ENCODE results near the gene ATP13A3. TPM values are rescaled to one million over a fixed set of nuclear protein-coding genes. Genes with fewer than 3 reads are reported as not detected.

ATP13A3 gene
- total RNA-seq, 1 donor from 2014 or later = 88.6 TPM

- DNase-seq (ENCODE audit: low read depth in 2 of 2) = no peak
These were observed 112.9 kb downstream of the ATP13A3 start for GRCh38 chr3:194373899-194374298.

GRCh38 chr3:194373028-194373427, 113.8 kb downstream of the ATP13A3 start:
- DNase-seq (ENCODE audit: low read depth in 2 of 2) = no peak

DNA sequence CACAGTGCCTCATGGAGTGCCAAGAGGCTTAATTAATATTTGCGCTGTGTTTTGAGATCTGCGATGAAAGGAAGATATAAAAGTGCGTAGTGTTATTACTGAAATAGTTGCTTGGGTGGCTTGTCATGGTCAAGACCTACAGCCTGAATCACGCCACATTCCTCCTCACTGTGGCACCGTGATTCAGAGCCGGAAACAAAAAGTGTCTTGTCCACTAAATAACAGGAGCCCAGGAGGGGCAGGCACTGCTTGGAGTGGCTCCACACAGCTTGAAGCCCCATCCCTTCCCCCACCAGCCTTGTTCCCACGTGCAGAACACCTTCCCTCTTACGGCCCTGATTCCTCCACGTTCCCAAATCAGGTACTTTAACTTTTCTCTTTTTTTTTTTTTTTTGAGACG, 116.0 kb downstream of the ATP13A3 start:
- no peak for DNase-seq (ENCODE audit: low read depth in 2 of 2)

DNA sequence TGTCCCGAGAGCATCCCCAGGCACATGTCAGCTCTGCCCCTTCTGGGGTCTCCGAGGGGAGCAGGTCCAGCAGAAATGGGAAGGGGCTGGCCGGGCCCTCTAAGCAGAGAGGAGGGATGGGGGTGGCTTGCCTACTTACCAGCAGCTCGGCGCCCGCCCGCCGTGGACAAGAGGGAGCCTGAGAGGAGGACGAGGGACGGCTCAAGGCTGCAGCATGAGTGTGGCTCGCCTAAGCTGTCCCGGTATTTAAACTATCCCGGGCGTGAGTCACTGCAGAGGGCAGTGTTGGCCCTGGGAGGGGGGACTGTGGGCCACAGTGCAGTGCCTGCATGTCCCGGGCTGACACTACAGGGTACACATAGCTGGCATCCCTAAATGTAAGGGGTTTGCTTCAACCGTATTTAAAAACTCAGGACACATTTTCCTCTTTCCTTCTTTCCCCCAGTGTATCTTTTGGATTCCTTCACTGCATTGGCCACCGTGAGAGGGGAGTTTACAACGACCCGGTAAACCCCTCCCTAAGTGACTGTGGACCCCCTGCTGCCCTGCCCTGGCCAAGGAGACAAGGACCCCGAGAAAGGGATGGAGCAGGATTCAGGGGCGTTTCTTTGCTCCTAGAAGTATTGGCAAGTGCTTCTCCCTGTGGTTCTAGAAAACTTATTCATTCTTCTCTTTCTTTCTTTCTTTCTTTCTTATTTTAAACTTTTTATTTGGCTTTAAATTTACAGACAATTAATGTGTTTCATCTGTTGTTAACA, 117.1 kb downstream of the ATP13A3 start, which contains the start of gene LRRC15:
TSS of gene LRRC15 (minus strand) at position 222 of the 758 bp plus-strand sequence. CDS start 8,700 bp downstream, outside the sequence.
- peak in 1 of 2 donors; percentile 41 for DNase-seq (ENCODE audit: low read depth in 2 of 2)

- no peak for DNase-seq (ENCODE audit: low read depth in 2 of 2)
These were observed 117.9 kb downstream of the ATP13A3 start for GRCh38 chr3:194368918-194369317.

GRCh38 chr3:194367992-194368841, 118.6 kb downstream of the ATP13A3 start:
- DNase-seq (ENCODE audit: low read depth in 2 of 2) = no peak

DNA sequence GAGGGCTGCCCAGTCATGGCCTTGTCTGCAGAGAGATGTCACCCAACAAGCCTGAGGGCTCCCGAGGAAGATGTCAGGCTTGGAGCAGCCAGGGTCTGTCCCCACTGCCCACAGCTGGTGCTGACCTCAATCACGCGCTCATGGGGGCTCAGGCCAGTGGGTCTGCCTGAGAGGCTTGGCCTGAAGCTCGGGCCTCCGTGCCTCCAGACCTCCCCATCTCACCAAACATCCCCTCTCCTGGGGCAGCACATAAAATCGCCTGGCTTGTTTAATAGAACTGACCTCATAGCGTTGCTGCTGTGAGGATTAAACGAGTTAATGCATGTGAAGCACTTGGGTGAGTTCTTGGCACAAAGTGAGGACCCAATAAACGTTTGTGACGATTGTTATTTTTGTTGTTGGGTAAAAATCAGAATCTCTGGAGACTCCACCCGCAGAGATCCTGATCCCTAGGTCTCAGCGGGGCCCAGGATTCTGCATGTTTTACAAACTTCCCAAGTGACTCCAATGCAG, 120.8 kb downstream of the ATP13A3 start:
- no peak for DNase-seq (ENCODE audit: low read depth in 2 of 2)

GRCh38 chr3:194365526-194365925, 121.3 kb downstream of the ATP13A3 start:
- no peak for DNase-seq (ENCODE audit: low read depth in 2 of 2)

DNA sequence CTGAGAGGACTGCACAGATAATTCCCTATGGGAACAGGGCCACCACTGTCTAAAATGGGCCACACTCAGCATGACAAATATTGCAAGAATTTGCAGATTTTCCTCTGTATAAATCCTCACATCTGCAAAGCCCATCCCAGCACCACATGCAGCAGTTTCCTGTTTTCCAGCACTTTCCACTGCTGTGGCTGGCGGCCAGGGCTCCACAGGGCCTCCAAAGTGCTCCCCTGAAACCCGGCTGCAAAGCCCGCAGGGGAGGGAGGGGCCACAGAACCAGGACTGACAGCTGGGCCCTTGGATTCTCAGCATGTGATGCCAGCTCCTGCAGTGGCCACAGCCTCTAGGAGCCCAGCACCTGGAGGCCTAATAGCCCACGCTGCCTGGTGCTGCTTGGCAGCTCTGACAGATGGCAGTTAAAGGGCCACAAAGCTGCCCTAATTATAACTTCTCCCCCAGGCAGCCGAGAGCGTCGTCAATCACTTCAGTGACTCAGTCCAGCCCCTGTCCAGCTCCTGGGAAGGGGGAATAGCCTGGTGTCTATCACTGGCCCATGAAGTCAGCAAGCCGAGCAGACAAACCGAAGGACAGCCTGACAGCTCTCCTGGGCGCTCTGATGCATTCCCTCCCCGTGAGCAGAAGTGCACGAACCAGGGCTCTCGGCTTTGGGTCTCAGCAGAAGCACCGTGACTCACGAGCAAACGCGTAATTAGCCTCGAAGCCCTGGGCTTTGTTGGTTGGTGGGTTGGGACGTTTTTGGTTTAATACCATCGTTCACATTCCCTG, 122.0 kb downstream of the ATP13A3 start:
- peak; percentile 88 to 89 for DNase-seq (ENCODE audit: low read depth in 2 of 2)

GRCh38 chr3:194364314-194364651, 122.5 kb downstream of the ATP13A3 start:
- no peak for DNase-seq (ENCODE audit: low read depth in 2 of 2)

- no peak for DNase-seq (ENCODE audit: low read depth in 2 of 2)
These were observed 126.2 kb downstream of the ATP13A3 start for GRCh38 chr3:194360568-194360967.

- no peak for DNase-seq (ENCODE audit: low read depth in 2 of 2)
These were observed 129.1 kb downstream of the ATP13A3 start for GRCh38 chr3:194357681-194358080.

- no peak for DNase-seq (ENCODE audit: low read depth in 2 of 2)
These were observed 131.4 kb downstream of the ATP13A3 start for GRCh38 chr3:194355379-194355778.

GRCh38 chr3:194354315-194354714, 132.5 kb downstream of the ATP13A3 start:
- no peak for DNase-seq (ENCODE audit: low read depth in 2 of 2)

Other genes starting within 250 kb of the ATP13A3 start
- not detected in 2 replicates for gene CPN2, start 135.7 kb downstream of the ATP13A3 start, total RNA-seq
- 0.38 and 0.51 TPM in 2 replicates for gene LRRC15, start 117.3 kb downstream of the ATP13A3 start, total RNA-seq
- gene GP5, start 87.7 kb downstream of the ATP13A3 start, total RNA-seq = 0.13 TPM in 2 replicates
- gene TMEM44, start 146.4 kb upstream of the ATP13A3 start, total RNA-seq = 27.0 and 42.1 TPM in 2 replicates
- 50.1 and 51.6 TPM in 2 replicates for gene LSG1, start 185.2 kb upstream of the ATP13A3 start, total RNA-seq
- 80.7 and 186 TPM in 2 replicates for gene FAM43A, start 198.9 kb upstream of the ATP13A3 start, total RNA-seq

All from dermis microvascular lymphatic vessel endothelial cell (primary cell).